Urinary bladder (tissue), 4 donors: ENCODE data around the gene DKK3. TPM values are rescaled to one million over a fixed set of nuclear protein-coding genes. Genes with fewer than 3 reads are reported as not detected.
A peak's percentile ranks its signal among the peaks of the same experiment; 100 is the strongest.

Source experiments
- DNase-seq: peaks from one replicate; pipeline ENCODE4 v3.0.0-alpha.2; 2015; ENCODE audit errors: extremely low spot score
- H3K27ac ChIP-seq: one replicate; pipeline ENCODE4 v1.5.1; 2013; ENCODE audit warnings: low read depth, mild to moderate bottlenecking, moderate library complexity
- H3K36me3 ChIP-seq: one replicate; pipeline ENCODE4 v1.6.1; 2013; ENCODE audit warnings: mild to moderate bottlenecking, moderate library complexity; ENCODE audit not compliant: insufficient read depth
- H3K4me1 ChIP-seq: one replicate; pipeline ENCODE4 v1.6.1; 2013; ENCODE audit warnings: mild to moderate bottlenecking, moderate library complexity; ENCODE audit not compliant: insufficient read depth
- H3K4me3 ChIP-seq: one replicate; pipeline ENCODE4 v1.5.1; 2013; ENCODE audit warnings: low read depth, low read length
- WGBS: extraction: QIAGEN DNeasy Blood & Tissue Kit; methylation state at CpG from one replicate; pipeline ENCODE4 v1.1.7; 2013; 5-methylcytosine and 5-hydroxymethylcytosine counted together
- polyA plus RNA-seq: library from polyadenylated mRNA; stranded (reverse); fragments of 200-250 nt; gene quantifications from one replicate; pipeline ENCODE4 v1.2.3, GENCODE V29; 2013
- total RNA-seq: library from RNA; depleted of rRNA; stranded (reverse); fragments of >200 nt; gene quantifications from one replicate; pipeline ENCODE4 v1.2.3, GENCODE V29; 2014
- donor health status: healthy with polysubstance abuse.
- donor health status: healthy.

Gene DKK3
- total and polyA plus RNA-seq, 2 donors: 100 to 173 TPM

DNA sequence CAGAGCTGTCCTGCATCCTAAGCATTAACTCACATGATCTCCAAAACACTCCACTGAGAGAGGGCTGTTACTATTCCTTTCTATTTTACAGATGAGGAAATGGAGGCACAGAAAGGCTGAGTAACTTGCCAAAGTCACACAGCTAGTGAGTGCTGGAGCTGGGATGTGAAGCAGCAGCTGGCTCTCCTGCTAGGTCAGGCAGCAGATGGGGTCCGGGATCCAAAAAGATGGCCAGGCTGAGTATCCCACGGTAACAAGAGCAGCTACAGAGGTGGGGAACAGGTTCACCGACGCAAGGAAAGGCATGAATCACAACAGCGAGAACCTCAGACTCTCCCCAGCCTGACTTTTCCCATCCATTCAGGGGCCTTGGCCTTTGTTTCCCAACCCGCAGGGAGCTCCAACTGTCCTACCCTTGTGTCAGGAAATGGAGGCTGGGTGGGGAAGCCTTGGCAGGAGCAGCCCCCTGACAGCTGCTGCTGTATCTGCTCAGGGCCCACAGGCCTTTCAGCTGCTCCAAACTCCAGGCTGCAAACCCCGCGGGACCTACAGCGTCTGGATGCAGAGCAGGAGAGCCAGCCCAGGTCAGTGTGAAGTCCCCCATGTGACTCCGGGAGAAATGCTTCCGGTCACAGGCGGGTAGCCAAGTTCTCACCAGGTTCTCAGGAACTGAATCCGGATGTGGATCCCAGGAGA, 29.5 kb downstream of the DKK3 start:
- H3K4me3 ChIP-seq: no peak overlapping the region
- no peak for DNase-seq
- WGBS: 41% methylated on average over 13 of the region's 13 CpGs
- H3K27ac ChIP-seq: no peak overlapping the region
- no peaks in the 10 kb centered on the region for H3K4me1 ChIP-seq
- no peaks in the 10 kb centered on the region for H3K36me3 ChIP-seq

DNA sequence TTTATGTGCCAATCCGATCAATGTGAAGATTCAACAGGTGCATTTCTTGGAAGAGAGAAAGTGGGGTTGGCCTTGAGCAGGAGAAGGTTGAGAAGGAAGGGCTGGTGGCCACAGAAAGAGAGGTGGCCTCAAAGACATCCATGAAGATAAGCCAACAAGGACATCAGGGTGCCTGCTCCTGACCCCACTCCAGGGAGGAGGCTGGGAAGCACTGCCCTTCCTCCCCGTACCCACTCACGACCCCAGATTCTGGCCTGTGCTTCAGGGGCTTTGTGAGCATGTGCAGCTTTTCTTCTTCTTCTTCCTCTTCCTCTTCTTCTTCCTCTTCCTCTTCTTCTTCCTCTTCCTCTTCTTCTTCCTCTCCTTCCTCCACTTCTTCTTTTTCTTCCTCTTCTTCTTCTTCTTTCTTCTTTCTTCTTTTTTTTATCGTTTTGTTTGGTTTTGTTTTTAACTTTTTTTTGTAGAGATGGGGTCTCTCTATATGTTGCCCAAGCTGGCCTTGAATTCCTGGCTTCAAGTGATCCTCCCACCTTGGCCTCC, 30.3 kb downstream of the DKK3 start:
- DNase-seq: no peak
- no peak overlapping the region for H3K4me3 ChIP-seq
- no peak overlapping the region for H3K27ac ChIP-seq
- 94% methylated on average over 4 of the region's 4 CpGs for WGBS
- H3K36me3 ChIP-seq: no peaks in the 10 kb centered on the region
- H3K4me1 ChIP-seq: no peaks in the 10 kb centered on the region

DNA sequence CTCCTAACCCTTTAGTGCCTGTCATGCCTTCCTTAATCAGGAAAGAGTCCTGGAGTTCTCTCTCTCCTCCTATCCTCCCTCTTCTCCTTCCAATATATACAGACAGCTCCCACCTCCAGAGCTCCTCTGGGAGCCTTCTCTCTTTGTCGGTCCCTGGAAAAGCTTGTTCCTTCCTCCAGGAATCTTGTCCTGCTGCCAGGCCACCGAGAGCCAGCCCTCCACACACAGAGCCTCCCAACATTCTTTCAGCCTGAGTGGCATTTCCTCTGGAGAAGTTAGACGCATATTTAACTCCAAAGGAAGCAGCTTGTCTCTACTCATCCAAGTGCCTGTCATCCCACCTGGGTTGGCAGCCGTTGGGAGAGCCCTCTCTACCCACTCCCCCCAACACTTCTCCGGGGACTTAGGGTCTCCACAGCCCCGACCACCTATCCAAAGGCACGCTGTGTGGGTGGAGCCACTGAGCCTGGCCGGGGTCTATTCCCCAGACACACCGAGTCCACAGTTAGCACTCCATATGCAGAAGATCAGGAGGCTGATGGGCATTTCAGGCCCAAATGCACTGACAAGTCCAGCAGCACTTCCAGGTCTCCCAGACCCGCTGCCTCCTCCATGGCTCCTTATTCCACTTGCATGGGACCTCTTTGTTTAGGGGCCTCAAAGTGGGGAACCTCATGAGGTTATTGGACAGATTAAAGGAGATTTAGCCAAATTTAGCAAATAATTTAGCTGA, 31.1 kb downstream of the DKK3 start:
- DNase-seq: peak; percentile 36
- no peaks in the 10 kb centered on the region for H3K36me3 ChIP-seq
- 31% methylated on average over 10 of the region's 10 CpGs for WGBS
- H3K27ac ChIP-seq: no peak overlapping the region
- H3K4me1 ChIP-seq: no peaks in the 10 kb centered on the region
- no peak overlapping the region for H3K4me3 ChIP-seq

DNA sequence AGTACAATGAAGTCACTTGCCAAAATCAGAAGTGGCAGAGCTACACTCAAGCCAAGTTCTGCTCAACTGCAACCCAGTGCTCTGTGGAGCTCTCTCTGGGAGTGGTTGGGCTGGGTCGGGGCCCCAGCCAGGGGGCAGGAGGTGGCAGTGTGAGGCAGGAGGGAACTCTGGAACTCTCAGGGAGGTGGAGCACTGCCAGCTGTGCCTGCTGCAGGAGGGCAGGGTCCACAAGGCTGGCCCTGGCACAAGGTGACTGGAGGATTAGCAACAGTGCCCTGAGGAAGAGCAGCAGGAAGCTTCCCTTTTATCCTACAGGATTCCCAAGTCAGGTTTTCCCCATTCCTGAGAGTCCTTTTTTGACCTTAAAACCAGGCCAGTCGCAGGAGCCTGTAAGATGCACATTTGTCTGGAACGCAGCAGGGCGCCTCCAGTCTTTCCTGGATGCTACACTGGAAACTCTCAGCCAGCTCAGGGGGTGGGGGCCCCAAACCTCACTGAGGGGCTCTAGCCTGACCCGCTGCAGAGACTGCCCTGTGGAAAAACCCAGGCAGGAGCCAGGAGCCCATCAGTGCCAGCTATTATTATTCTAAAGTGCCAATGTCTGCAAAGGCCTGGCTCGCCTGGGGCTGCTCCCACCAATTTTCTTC, 31.8 kb downstream of the DKK3 start:
- H3K4me3 ChIP-seq: no peak overlapping the region
- H3K27ac ChIP-seq: no peak overlapping the region
- DNase-seq: no peak
- H3K4me1 ChIP-seq: no peaks in the 10 kb centered on the region
- H3K36me3 ChIP-seq: no peaks in the 10 kb centered on the region
- WGBS: 52% methylated on average over 6 of the region's 6 CpGs

DNA sequence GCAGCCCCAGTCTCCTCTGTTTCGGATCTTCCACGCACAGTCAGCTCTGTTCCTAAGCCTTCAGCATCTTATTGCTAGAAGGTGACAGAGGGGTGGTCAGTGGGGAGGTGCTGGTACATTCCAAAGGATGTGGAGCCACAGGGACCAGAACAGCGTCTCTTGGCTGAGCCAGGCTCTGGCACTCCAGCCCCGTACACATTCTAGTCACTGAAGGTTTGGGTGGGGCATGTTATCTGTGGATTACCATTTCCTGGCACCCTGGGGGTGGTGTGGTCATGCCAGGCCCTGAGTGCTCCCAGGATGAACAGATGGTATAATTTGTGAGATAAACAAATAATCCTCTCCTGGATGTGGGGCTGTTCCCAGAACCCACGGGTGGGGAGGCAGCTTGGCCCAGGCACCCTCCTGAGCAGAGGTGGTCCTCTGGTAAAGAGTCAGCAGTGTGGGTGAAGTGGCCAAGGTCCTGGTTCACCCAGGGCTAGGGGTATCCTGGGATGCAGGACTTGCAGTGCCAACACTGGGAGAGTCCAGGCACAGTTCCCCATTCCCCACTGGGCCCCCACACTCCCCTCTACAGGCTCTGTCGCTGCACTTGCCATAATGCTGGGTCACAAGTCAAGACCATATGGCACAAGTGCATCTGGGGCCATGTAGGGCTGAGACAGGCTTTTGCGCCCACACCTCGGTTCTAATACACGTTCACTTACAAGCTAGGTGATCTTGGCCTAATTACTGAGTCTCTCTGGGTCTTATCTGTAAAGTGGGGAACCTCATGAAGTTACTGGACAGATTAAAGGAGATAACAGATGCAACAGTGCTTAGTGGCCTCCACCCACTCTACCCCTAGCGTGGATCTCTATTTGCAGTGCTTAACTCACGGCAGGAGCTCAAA, 33.0 kb downstream of the DKK3 start:
- 81% methylated on average over 11 of the region's 11 CpGs for WGBS
- no peaks in the 10 kb centered on the region for H3K4me1 ChIP-seq
- DNase-seq: no peak
- no peaks in the 10 kb centered on the region for H3K36me3 ChIP-seq
- no peak overlapping the region for H3K4me3 ChIP-seq
- no peak overlapping the region for H3K27ac ChIP-seq

DNA sequence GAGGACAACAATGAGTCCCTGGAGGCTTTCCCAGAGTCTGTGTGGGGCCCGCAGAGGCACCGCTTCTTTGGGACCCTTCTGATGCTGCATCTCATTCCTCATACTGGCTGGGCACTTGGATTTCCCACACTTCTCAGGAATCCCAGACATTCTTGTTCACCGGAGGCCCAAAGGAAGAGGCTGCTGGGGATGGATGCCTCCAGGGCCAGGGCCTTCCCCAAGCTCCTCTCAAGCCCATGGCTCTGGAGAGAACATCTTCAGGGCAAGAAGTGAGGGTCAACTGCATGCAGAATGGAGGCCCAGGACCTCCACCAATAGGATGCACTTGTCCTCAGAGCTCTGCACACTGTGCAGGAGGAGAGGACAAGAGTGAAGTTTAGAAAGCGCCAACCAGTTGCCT, 34.6 kb downstream of the DKK3 start:
- 51% methylated on average over 4 of the region's 4 CpGs for WGBS
- no peaks in the 10 kb centered on the region for H3K4me1 ChIP-seq
- H3K27ac ChIP-seq: no peak overlapping the region
- DNase-seq: no peak
- H3K36me3 ChIP-seq: no peaks in the 10 kb centered on the region
- H3K4me3 ChIP-seq: no peak overlapping the region

- H3K4me1 ChIP-seq: no peaks in the 10 kb centered on the region
- WGBS: 21% methylated on average over 8 of the region's 8 CpGs
- H3K4me3 ChIP-seq: no peak overlapping the region
- H3K36me3 ChIP-seq: no peaks in the 10 kb centered on the region
- H3K27ac ChIP-seq: peak overlapping the region; percentile 46
- peak; percentile 29 for DNase-seq
Observed at GRCh38 chr11:11973361-11973800, 35.0 kb downstream of the DKK3 start.

DNA sequence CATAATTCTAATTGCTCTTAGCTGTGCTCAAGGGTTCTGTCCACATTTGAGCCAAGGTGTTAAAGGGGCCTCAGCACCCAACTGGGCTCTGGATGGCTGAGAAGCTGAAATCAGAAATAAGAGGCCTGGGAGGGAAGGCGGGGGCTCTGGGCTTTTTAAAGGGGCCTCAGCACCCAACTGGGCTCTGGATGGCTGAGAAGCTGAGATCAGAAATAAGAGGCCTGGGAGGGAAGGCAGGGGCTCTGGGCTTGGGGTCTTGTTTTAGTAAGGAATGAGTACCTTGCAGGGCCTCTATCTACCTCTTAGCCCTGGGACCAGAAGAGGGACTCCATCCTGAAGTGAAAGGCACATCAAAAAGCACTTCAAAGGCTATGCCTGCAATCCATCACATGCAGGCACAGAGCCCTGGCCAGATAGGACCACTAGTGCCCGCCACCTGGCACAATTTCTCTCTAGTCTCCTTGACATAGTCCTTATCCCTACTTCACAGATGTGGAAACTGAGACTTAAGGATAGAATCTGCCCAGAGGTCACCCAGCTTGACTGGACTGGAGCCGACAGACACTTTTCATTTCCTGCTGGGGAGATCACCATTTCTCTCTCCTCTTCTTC, 35.6 kb downstream of the DKK3 start:
- Histone ChIP-seq H3K27ac (peak overlapping the region; percentile 46), H3K4me1 (no peaks in the 10 kb centered on the region), H3K4me3 (no peak overlapping the region)

GRCh38 chr11:11971906-11972547, 36.4 kb downstream of the DKK3 start:
- 66% methylated on average over 5 of the region's 5 CpGs for WGBS
- H3K27ac ChIP-seq: no peak overlapping the region
- no peak for DNase-seq
- no peaks in the 10 kb centered on the region for H3K4me1 ChIP-seq
- H3K36me3 ChIP-seq: no peaks in the 10 kb centered on the region
- H3K4me3 ChIP-seq: no peak overlapping the region

More for the DNA sequence above, 35.6 kb downstream of the DKK3 start:
- H3K36me3 ChIP-seq: no peaks in the 10 kb centered on the region
- whole genome bisulfite sequencing: 87% methylated on average over 3 of the region's 3 CpGs
- no peak for DNase-seq

DNA sequence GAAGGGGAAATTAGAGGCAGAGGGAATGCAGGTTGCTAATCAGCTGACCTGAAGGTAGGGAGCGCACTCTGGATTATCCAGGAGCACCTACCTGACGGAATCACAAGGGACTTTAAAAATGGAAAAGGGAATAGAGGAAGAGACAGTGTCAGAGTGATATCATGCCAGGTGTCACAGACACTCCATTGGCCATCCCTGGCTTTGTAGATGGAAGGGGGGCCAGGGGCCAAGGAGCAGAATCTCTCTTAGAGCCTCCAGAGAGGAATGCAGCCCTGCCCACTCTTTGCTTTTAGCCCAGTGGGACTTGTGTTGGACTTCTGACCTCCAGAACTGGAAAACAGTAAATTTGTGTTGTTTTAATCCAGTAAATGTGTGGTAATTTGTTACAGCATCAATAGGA, 37.9 kb downstream of the DKK3 start:
- Histone ChIP-seq H3K27ac (no peak overlapping the region), H3K36me3 (no peaks in the 10 kb centered on the region), H3K4me3 (no peak overlapping the region), H3K4me1 (no peaks in the 10 kb centered on the region)
- WGBS: 76% methylated on average over 2 of the region's 2 CpGs
- no peak for DNase-seq

DNA sequence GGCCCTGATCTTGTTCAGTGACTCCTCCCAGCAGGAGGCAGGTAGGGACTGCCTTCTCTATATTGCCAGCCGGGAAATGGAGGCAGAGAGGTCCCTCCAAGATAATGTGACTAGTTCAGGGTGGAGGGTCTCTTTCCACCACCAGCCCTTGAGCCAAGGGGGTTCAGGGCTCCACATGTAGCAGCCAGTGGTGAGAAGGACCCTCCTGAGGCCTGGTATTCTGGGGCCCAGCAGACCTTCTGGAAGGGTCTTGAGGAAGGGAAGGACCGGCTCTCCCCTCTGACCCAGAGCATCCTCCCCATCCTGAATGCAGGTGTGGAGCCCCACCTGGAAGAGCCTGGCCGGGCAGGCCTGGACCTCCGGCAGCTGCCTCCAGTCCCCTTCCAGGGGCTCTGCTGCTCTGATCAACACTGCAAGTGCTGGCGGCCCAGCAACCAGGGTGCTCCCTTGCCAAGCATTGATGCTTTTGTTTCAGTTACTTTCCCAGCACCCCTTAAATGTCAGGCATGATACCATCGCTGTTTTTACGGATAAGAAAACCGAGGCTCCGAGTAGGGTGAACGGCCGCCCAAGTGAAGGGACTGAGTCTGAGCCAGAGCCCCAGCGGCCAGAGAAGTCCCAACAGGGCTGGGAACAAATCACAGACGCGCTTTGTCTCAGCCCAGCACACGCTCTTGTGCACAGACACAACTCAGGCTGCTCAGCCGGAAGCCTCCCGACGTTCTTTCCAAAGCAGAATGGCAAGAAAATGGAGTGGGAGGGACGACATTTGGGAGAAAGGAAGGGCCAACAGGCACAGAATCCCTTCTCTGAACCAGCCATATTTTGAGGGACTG, 38.8 kb downstream of the DKK3 start:
- DNase-seq: no peak
- no peaks in the 10 kb centered on the region for H3K36me3 ChIP-seq
- 61% methylated on average over 19 of the region's 19 CpGs for WGBS
- H3K4me3 ChIP-seq: no peak overlapping the region
- H3K4me1 ChIP-seq: no peaks in the 10 kb centered on the region
- H3K27ac ChIP-seq: no peak overlapping the region
